ENCODE results near the gene BRDT. TPM values are rescaled to one million over a fixed set of nuclear protein-coding genes. Genes with fewer than 3 reads are reported as not detected.

The BRDT gene
- not detected in 2 replicates for total RNA-seq (2014; rRNA removed; shearing (Covaris generic); ENCODE audit: low replicate concordance)

- no peak for DNase-seq
- H3K4me3 ChIP-seq: no peak within 1 kb of the TSS
- H3K9me3 ChIP-seq: no peaks in the 10 kb centered on the region
- H3K27me3 ChIP-seq: no peaks in the 10 kb centered on the region
- no peaks in the 10 kb centered on the region for H3K36me3 ChIP-seq
Measured at GRCh38 chr1:91949356-91949699, at the start of gene BRDT. Gene BRDT (plus strand): TSS chr1:91949401. CDS start chr1:91962755, 13,354 bp downstream.

- H3K9me3 ChIP-seq: no peaks in the 10 kb centered on the region
- no peaks in the 10 kb centered on the region for H3K27me3 ChIP-seq
- H3K36me3 ChIP-seq: no peaks in the 10 kb centered on the region
- peak; percentile 19 for DNase-seq
- no peak overlapping the region for H3K4me3 ChIP-seq
Measured at GRCh38 chr1:91900562-91900961, 48.6 kb upstream of the BRDT start.

GRCh38 chr1:91901231-91901630 is 48.0 kb upstream of the BRDT start:
- Histone ChIP-seq H3K27me3 (no peaks in the 10 kb centered on the region), H3K36me3 (no peaks in the 10 kb centered on the region), H3K9me3 (no peaks in the 10 kb centered on the region), H3K4me3 (no peak overlapping the region)
- no peak for DNase-seq

- DNase-seq: no peak
- H3K4me3 ChIP-seq: no peak overlapping the region
- no peaks in the 10 kb centered on the region for H3K27me3 ChIP-seq
- H3K36me3 ChIP-seq: no peaks in the 10 kb centered on the region
- H3K9me3 ChIP-seq: no peaks in the 10 kb centered on the region
Measured at GRCh38 chr1:91912266-91912665, 36.9 kb upstream of the BRDT start.

GRCh38 chr1:91913018-91913417 is 36.2 kb upstream of the BRDT start:
- DNase-seq: no peak
- Histone ChIP-seq H3K27me3 (no peaks in the 10 kb centered on the region), H3K9me3 (no peaks in the 10 kb centered on the region)

GRCh38 chr1:91916046-91916445 is 33.2 kb upstream of the BRDT start:
- no peaks in the 10 kb centered on the region for H3K27me3 ChIP-seq
- no peak for DNase-seq

More at GRCh38 chr1:91913018-91913417, 36.2 kb upstream of the BRDT start:
- no peak overlapping the region for H3K4me3 ChIP-seq
- H3K36me3 ChIP-seq: no peaks in the 10 kb centered on the region

GRCh38 chr1:91916811-91917460 is 32.3 kb upstream of the BRDT start:
- DNase-seq: no peak
- no peak overlapping the region for H3K4me3 ChIP-seq
- no peaks in the 10 kb centered on the region for H3K9me3 ChIP-seq
- no peaks in the 10 kb centered on the region for H3K36me3 ChIP-seq
- H3K27me3 ChIP-seq: no peaks in the 10 kb centered on the region

More at GRCh38 chr1:91916046-91916445, 33.2 kb upstream of the BRDT start:
- Histone ChIP-seq H3K9me3 (no peaks in the 10 kb centered on the region), H3K36me3 (no peaks in the 10 kb centered on the region), H3K4me3 (no peak overlapping the region)

GRCh38 chr1:91919962-91920361 is 29.2 kb upstream of the BRDT start:
- Histone ChIP-seq H3K36me3 (no peaks in the 10 kb centered on the region), H3K27me3 (no peaks in the 10 kb centered on the region), H3K9me3 (no peaks in the 10 kb centered on the region), H3K4me3 (no peak overlapping the region)
- no peak for DNase-seq

- H3K36me3 ChIP-seq: no peaks in the 10 kb centered on the region
- no peaks in the 10 kb centered on the region for H3K27me3 ChIP-seq
- no peaks in the 10 kb centered on the region for H3K9me3 ChIP-seq
- peak; percentile 11 for DNase-seq
- no peak overlapping the region for H3K4me3 ChIP-seq
Measured at GRCh38 chr1:91924146-91924545, 25.1 kb upstream of the BRDT start.

- no peaks in the 10 kb centered on the region for H3K27me3 ChIP-seq
- no peaks in the 10 kb centered on the region for H3K9me3 ChIP-seq
- no peak overlapping the region for H3K4me3 ChIP-seq
- H3K36me3 ChIP-seq: no peaks in the 10 kb centered on the region
- no peak for DNase-seq
Measured at GRCh38 chr1:91925644-91926435, 23.4 kb upstream of the BRDT start.

GRCh38 chr1:91928026-91928425 is 21.2 kb upstream of the BRDT start:
- no peak for DNase-seq
- Histone ChIP-seq H3K4me3 (no peak overlapping the region), H3K36me3 (no peaks in the 10 kb centered on the region)

GRCh38 chr1:91929250-91929649 is 20.0 kb upstream of the BRDT start:
- no peaks in the 10 kb centered on the region for H3K27me3 ChIP-seq
- DNase-seq: peak; percentile 51
- H3K4me3 ChIP-seq: no peak overlapping the region
- H3K9me3 ChIP-seq: no peaks in the 10 kb centered on the region
- H3K36me3 ChIP-seq: no peaks in the 10 kb centered on the region

More at GRCh38 chr1:91928026-91928425, 21.2 kb upstream of the BRDT start:
- Histone ChIP-seq H3K9me3 (no peaks in the 10 kb centered on the region), H3K27me3 (no peaks in the 10 kb centered on the region)

GRCh38 chr1:91937613-91938012 is 11.6 kb upstream of the BRDT start:
- no peak for DNase-seq
- H3K9me3 ChIP-seq: no peaks in the 10 kb centered on the region
- H3K27me3 ChIP-seq: no peaks in the 10 kb centered on the region
- no peak overlapping the region for H3K4me3 ChIP-seq
- H3K36me3 ChIP-seq: no peaks in the 10 kb centered on the region

- no peaks in the 10 kb centered on the region for H3K36me3 ChIP-seq
- no peaks in the 10 kb centered on the region for H3K9me3 ChIP-seq
- no peak overlapping the region for H3K4me3 ChIP-seq
- DNase-seq: no peak
- no peaks in the 10 kb centered on the region for H3K27me3 ChIP-seq
Measured at GRCh38 chr1:91940496-91940895, 8.7 kb upstream of the BRDT start.

GRCh38 chr1:91944087-91944486 is 5.1 kb upstream of the BRDT start:
- peak; percentile 45 for DNase-seq

GRCh38 chr1:91948097-91948496 is 1.1 kb upstream of the BRDT start:
- Histone ChIP-seq H3K36me3 (no peaks in the 10 kb centered on the region), H3K4me3 (no peak overlapping the region)

More at GRCh38 chr1:91944087-91944486, 5.1 kb upstream of the BRDT start:
- Histone ChIP-seq H3K36me3 (no peaks in the 10 kb centered on the region), H3K9me3 (no peaks in the 10 kb centered on the region), H3K4me3 (no peak overlapping the region), H3K27me3 (no peaks in the 10 kb centered on the region)

GRCh38 chr1:91948501-91949355 is 473 bp upstream of the BRDT start:
- Histone ChIP-seq H3K4me3 (no peak overlapping the region), H3K9me3 (no peaks in the 10 kb centered on the region), H3K27me3 (no peaks in the 10 kb centered on the region), H3K36me3 (no peaks in the 10 kb centered on the region)
- no peak for DNase-seq

More at GRCh38 chr1:91948097-91948496, 1.1 kb upstream of the BRDT start:
- DNase-seq: no peak
- Histone ChIP-seq H3K27me3 (no peaks in the 10 kb centered on the region), H3K9me3 (no peaks in the 10 kb centered on the region)
